ENCODE results near the gene CD99.

The CD99 gene

DNA sequence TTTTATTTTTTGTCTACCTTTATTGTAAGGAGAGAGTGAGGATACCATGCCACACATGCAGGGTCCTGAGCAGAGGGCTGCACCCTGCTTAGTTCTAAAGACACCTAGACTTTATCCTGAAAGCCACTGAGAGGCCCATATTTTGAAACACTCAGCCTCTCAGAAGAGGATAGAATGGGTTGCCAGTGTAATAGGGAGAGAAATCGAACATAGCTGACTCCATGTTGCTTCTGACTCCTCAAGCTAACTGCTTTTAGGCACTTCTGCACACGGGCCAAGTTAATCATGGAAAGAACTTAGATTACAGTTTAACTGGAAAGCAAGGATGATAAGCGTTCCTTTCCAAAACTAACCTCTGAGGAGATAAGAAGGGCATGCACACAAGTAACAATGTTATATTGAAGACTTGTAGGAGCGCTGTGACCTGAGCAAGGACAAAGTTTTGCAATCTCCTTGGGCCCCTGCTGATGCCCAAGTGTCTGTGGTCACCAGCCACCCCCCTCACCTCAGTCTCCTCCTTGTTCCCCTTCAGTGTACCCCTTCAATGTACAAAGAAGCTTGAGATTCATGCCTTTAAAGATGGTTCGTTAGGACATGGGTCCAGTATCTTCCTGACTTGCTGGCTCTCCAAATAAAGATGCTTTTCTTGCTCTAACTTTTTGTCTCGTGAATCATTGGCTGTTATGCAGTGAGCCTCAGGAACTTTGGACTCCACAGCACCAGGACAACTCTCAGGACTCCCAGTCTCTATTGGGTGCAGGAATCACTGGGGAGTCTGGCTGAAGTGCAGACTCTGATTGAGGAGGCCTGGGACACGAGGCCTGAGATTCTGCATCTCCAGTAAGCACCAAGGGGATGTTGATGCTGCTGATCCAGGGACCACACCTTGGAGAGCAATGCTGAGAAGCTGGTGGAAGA, 25.4 kb upstream of the CD99 start:
- H3K27ac ChIP-seq (ENCODE audit: low read length), result no peak overlapping the region
- no peak overlapping the region for H3K9ac ChIP-seq (ENCODE audit: low read length)
- H3K9me2 ChIP-seq (replicated peaks; ENCODE audit: insufficient read depth, low read length), result no peaks in the 10 kb centered on the region
- no peaks in the 10 kb centered on the region for H3K9me3 ChIP-seq (replicated peaks; ENCODE audit: insufficient read depth, low read length)
- TF ChIP-seq EZH2phosphoT487 (IDR thresholded peaks at IDR 0.05; ENCODE audit: low read length) (no peak), EZH2 (optimal IDR thresholded peaks at IDR 0.05; ENCODE audit: low read depth, low read length) (no peak)
- TF ChIP-seq, protein P1, sequence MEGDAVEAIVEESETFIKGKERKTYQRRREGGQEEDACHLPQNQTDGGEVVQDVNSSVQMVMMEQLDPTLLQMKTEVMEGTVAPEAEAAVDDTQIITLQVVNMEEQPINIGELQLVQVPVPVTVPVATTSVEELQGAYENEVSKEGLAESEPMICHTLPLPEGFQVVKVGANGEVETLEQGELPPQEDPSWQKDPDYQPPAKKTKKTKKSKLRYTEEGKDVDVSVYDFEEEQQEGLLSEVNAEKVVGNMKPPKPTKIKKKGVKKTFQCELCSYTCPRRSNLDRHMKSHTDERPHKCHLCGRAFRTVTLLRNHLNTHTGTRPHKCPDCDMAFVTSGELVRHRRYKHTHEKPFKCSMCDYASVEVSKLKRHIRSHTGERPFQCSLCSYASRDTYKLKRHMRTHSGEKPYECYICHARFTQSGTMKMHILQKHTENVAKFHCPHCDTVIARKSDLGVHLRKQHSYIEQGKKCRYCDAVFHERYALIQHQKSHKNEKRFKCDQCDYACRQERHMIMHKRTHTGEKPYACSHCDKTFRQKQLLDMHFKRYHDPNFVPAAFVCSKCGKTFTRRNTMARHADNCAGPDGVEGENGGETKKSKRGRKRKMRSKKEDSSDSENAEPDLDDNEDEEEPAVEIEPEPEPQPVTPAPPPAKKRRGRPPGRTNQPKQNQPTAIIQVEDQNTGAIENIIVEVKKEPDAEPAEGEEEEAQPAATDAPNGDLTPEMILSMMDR (IDR thresholded peaks at IDR 0.05; ENCODE audit: low read length), result no peak
- H2AFZ ChIP-seq (ENCODE audit: low read length), result no peak overlapping the region
- H3F3A ChIP-seq (ENCODE audit: insufficient read depth, low read length), result no peaks in the 10 kb centered on the region
- no peaks in the 10 kb centered on the region for H3K36me3 ChIP-seq (replicated peaks; ENCODE audit: insufficient read depth, low read length)
- no peaks in the 10 kb centered on the region for H4K20me1 ChIP-seq (ENCODE audit: insufficient read depth, low read length)
- no peaks in the 10 kb centered on the region for H3K79me2 ChIP-seq (ENCODE audit: low read length)
- H3K4me1 ChIP-seq (ENCODE audit: low read length), result no peaks in the 10 kb centered on the region
- DNase-seq, result no peak
- H3K27me3 ChIP-seq (replicated peaks; ENCODE audit: insufficient read depth, low read length), result no peaks in the 10 kb centered on the region
- no peak overlapping the region for H3K4me3 ChIP-seq (ENCODE audit: low read length)
- no peak overlapping the region for H3K4me2 ChIP-seq (ENCODE audit: low read depth, low read length)

DNA sequence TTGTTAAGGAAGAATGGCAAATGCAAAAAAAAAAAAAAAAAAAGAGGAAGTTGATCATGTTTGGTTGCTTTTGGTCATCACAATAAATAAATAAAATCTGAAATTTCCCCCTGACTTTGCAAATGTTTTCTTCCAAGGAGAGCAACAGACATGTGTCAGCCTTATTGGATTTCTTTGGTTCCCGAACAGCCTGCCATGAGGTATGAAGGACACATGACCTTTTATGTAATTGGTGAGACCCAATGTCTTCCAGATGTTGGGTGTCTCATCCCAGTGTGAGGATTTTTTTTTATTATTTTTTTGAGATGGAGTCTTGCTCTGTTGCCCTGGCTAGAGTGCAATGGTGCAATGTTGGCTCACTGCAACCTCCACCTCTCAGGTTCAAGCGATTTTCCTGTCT, 24.6 kb upstream of the CD99 start:
- no peak overlapping the region for H3K9ac ChIP-seq (ENCODE audit: low read length)
- H3K27me3 ChIP-seq (replicated peaks; ENCODE audit: insufficient read depth, low read length), result no peaks in the 10 kb centered on the region
- TF ChIP-seq EZH2 (optimal IDR thresholded peaks at IDR 0.05; ENCODE audit: low read depth, low read length) (no peak), EZH2phosphoT487 (IDR thresholded peaks at IDR 0.05; ENCODE audit: low read length) (no peak)
- TF ChIP-seq, protein P1 (IDR thresholded peaks at IDR 0.05; ENCODE audit: low read length), result no peak
- H3K36me3 ChIP-seq (replicated peaks; ENCODE audit: insufficient read depth, low read length), result no peaks in the 10 kb centered on the region
- no peak overlapping the region for H3K4me3 ChIP-seq (ENCODE audit: low read length)
- no peak overlapping the region for H3K4me2 ChIP-seq (ENCODE audit: low read depth, low read length)
- H3K9me3 ChIP-seq (replicated peaks; ENCODE audit: insufficient read depth, low read length), result no peaks in the 10 kb centered on the region
- H3K4me1 ChIP-seq (ENCODE audit: low read length), result no peaks in the 10 kb centered on the region
- no peaks in the 10 kb centered on the region for H3K9me2 ChIP-seq (replicated peaks; ENCODE audit: insufficient read depth, low read length)
- no peak overlapping the region for H2AFZ ChIP-seq (ENCODE audit: low read length)
- DNase-seq, result no peak
- no peaks in the 10 kb centered on the region for H3F3A ChIP-seq (ENCODE audit: insufficient read depth, low read length)
- H3K27ac ChIP-seq (ENCODE audit: low read length), result no peak overlapping the region
- no peaks in the 10 kb centered on the region for H3K79me2 ChIP-seq (ENCODE audit: low read length)
- H4K20me1 ChIP-seq (ENCODE audit: insufficient read depth, low read length), result no peaks in the 10 kb centered on the region

DNA sequence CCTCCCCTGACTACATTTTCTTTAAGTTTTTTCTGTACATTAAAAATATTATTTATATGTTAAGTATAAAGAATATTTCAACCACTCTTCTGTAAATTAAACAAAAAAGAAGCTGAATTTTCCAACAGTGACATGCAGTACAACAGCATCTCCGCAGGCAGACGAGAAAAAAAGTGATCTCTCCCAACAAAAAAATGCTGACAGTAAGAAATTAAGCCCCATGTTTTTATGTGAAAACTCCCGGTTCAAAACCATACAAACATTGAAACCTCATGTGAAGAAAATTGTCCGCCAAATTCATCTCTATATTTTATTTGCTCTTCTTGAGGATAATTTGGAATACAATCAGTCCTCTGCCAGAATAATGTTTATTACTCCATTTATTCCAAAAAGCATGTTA, 20.1 kb upstream of the CD99 start:
- DNase-seq, result no peak
- Histone ChIP-seq H3K4me3 (ENCODE audit: low read length) (no peak overlapping the region), H3K36me3 (replicated peaks; ENCODE audit: insufficient read depth, low read length) (no peaks in the 10 kb centered on the region), H3K4me2 (ENCODE audit: low read depth, low read length) (no peak overlapping the region), H3K27ac (ENCODE audit: low read length) (no peak overlapping the region), H3K27me3 (replicated peaks; ENCODE audit: insufficient read depth, low read length) (no peaks in the 10 kb centered on the region), H3K9me3 (replicated peaks; ENCODE audit: insufficient read depth, low read length) (no peaks in the 10 kb centered on the region), H3K9ac (ENCODE audit: low read length) (no peak overlapping the region), H4K20me1 (ENCODE audit: insufficient read depth, low read length) (no peaks in the 10 kb centered on the region), H3K9me2 (replicated peaks; ENCODE audit: insufficient read depth, low read length) (no peaks in the 10 kb centered on the region), H3K4me1 (ENCODE audit: low read length) (no peaks in the 10 kb centered on the region), H3K79me2 (ENCODE audit: low read length) (no peaks in the 10 kb centered on the region), H2AFZ (ENCODE audit: low read length) (no peak overlapping the region), H3F3A (ENCODE audit: insufficient read depth, low read length) (no peaks in the 10 kb centered on the region)
- TF ChIP-seq EZH2phosphoT487 (IDR thresholded peaks at IDR 0.05; ENCODE audit: low read length), result no peak
- TF ChIP-seq, protein P1 (IDR thresholded peaks at IDR 0.05; ENCODE audit: low read length), result no peak
- TF ChIP-seq EZH2 (optimal IDR thresholded peaks at IDR 0.05; ENCODE audit: low read depth, low read length), result no peak

All from MM.1S (cell line).